ENCODE measurements around the gene ZNF414.
A peak's percentile ranks its signal among the peaks of the same experiment; 100 is the strongest.

ZNF414 gene

GRCh38 chr19:8462571-8462970 is 51.4 kb downstream of the ZNF414 start:
- DNase-seq (ENCODE audit: low read depth) = no peak
- H3K4me3 ChIP-seq (ENCODE audit: control insufficient read depth, low read depth, low read length) = no peak overlapping the region
- no peak for TF ChIP-seq CTCF (conservative IDR thresholded peaks at IDR 0.05; ENCODE audit: control insufficient read depth, insufficient read depth, low read depth, low read length)

- H3K4me3 ChIP-seq (ENCODE audit: control insufficient read depth, low read depth, low read length) = no peak overlapping the region
- no peak for TF ChIP-seq CTCF (conservative IDR thresholded peaks at IDR 0.05; ENCODE audit: control insufficient read depth, insufficient read depth, low read depth, low read length)
- DNase-seq (ENCODE audit: low read depth) = no peak
Measured at GRCh38 chr19:8461891-8462290, 52.1 kb downstream of the ZNF414 start.

GRCh38 chr19:8461376-8461775 is 52.6 kb downstream of the ZNF414 start:
- TF ChIP-seq CTCF (conservative IDR thresholded peaks at IDR 0.05; ENCODE audit: control insufficient read depth, insufficient read depth, low read depth, low read length) = no peak
- DNase-seq (ENCODE audit: low read depth) = no peak
- no peak overlapping the region for H3K4me3 ChIP-seq (ENCODE audit: control insufficient read depth, low read depth, low read length)

- H3K4me3 ChIP-seq (ENCODE audit: control insufficient read depth, low read depth, low read length) = no peak overlapping the region
- TF ChIP-seq CTCF (conservative IDR thresholded peaks at IDR 0.05; ENCODE audit: control insufficient read depth, insufficient read depth, low read depth, low read length) = no peak
- peak; percentile 57 for DNase-seq (ENCODE audit: low read depth)
Measured at GRCh38 chr19:8460516-8461298, 53.3 kb downstream of the ZNF414 start.

Measured in fibroblast of mammary gland (primary cell).